Measurements from ENCODE around the gene C21orf91. TPM values are rescaled to one million over a fixed set of nuclear protein-coding genes. Genes with fewer than 3 reads are reported as not detected.

The C21orf91 gene
- total and polyA plus RNA-seq, 9 of the 15 experiments (the other 6 are each of a cell fraction or from before 2014, with no cell fraction given): 3.9 to 14.1 (median 12.1) TPM

DNA sequence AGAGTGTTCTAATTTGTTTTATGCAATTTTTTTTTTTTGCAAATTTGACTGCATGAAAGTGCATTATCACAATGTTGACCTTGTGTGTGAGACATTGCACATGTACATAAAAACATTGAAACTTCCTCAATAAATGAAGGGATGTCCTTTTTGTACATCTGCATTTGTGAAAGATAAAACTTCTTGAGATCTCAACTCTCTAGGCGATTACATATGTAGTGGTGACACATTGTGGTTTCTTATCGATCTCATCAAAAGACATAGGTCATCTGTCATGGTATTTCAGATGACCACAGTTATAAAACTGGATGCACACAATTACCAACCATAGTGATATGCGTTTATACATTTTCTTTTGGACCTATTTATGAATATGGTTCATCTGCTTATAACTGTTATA, 35.6 kb upstream of the C21orf91 start:
- WGBS (ENCODE audit: insufficient coverage, low coverage, missing lambda C conversion rate): 0% methylated on average over 3 of the region's 3 CpGs
- Histone ChIP-seq H2AFZ (ENCODE audit: low read depth, low read length) (no peak overlapping the region), H3K9me1 (ENCODE audit: control insufficient read depth, insufficient read depth, low read length) (no peaks in the 10 kb centered on the region), H3K9me3 (replicated peaks; ENCODE audit: control insufficient read depth, insufficient read depth, low read depth, low read length) (no peaks in the 10 kb centered on the region), H3K27me3 (ENCODE audit: control insufficient read depth in 2 of 2, insufficient read depth in 2 of 2, low read length in 2 of 2) (no peaks in the 10 kb centered on the region), H3K9ac (ENCODE audit: insufficient read depth in 1 of 2, low read depth in 2 of 2, low read length in 2 of 2) (no peak overlapping the region), H3K27ac (ENCODE audit: extremely low read depth, low read depth, low read length) (no peak overlapping the region), H3K4me1 (replicated peaks in 1 of 2; ENCODE audit: control insufficient read depth in 2 of 2, insufficient read depth in 2 of 2, low read length in 2 of 2) (no peaks in the 10 kb centered on the region), H3K4me3 (no peak overlapping the region), H3K79me2 (ENCODE audit: control insufficient read depth, insufficient read depth, low read length) (no peaks in the 10 kb centered on the region), H3K36me3 (ENCODE audit: control insufficient read depth, insufficient read depth, low read length) (no peaks in the 10 kb centered on the region), H4K20me1 (replicated peaks; ENCODE audit: control insufficient read depth, insufficient read depth, low read length) (no peaks in the 10 kb centered on the region), H3K4me2 (ENCODE audit: insufficient read depth, low read length) (no peak overlapping the region)
- no peak for ATAC-seq
- TF ChIP-seq MEIS2 (IDR thresholded peaks at IDR 0.05; ENCODE audit: partially characterized antibody) (peak; percentile 54), ZNF133 (CRISPR knock-in tag; IDR thresholded peaks at IDR 0.05) (no peak), PBX2 (CRISPR knock-in tag; IDR thresholded peaks at IDR 0.05; ENCODE audit: low read depth) (no peak), PBX2 (tag; conservative IDR thresholded peaks at IDR 0.05; ENCODE audit: low read depth) (peak; percentile 55), POLR2H (tag; IDR thresholded peaks at IDR 0.05; ENCODE audit: low read depth) (no peak), ZNF778 (CRISPR knock-in tag; IDR thresholded peaks at IDR 0.05) (no peak), FOSL1 (tag; conservative IDR thresholded peaks at IDR 0.05) (peak; percentile 64), RCOR1 (IDR thresholded peaks at IDR 0.05; ENCODE audit: borderline replicate concordance in 1 of 2, low read depth in 2 of 2, low read length in 2 of 2) (no peak), ESRRA (IDR thresholded peaks at IDR 0.05; ENCODE audit: borderline replicate concordance, low read depth) (peak; percentile 17; the same call in 1 of the 2 replicates), SMARCE1 (IDR thresholded peaks at IDR 0.05) (no peak), HBP1 (CRISPR knock-in tag; IDR thresholded peaks at IDR 0.05) (no peak)
- DNase-seq (ENCODE audit: extremely low read depth in 1 of 4, low spot score in 3 of 4): no peak
- ChIA-PET CTCF (ENCODE audit: low intra/inter-chr PET ratio) (no interaction called here), POLR2A (interaction anchor here (0.7 kb wide), 1 partner anchor 116 kb away, joined by 3 read pairs; no protein-coding TSS in a partner anchor)
- intact Hi-C loops (cut with micrococcal nuclease) (no loop called here), in situ Hi-C loops (cut with MboI) (no loop called here)
- BruUV-seq (replicated peaks): no TSS peak
- no peak for FAIRE-seq
